DND-41 (cell line): Measurements from ENCODE around the gene ADAM11.

Experiments used
- EZH2 ChIP-seq: IDR thresholded peaks from 3 replicates; pipeline ENCODE4 v1.6.1; 2012; ENCODE audit warnings: borderline replicate concordance, low read depth, mild to moderate bottlenecking, moderate library complexity, low read length, inconsistent platforms; ENCODE audit not compliant: severe bottlenecking
- TF ChIP-seq, protein P1 (sequence below): IDR thresholded peaks from 2 replicates; pipeline ENCODE4 v1.5.1; 2012; ENCODE audit warnings: borderline replicate concordance, low read length, moderate library complexity, mild to moderate bottlenecking; ENCODE audit not compliant: poor library complexity, severe bottlenecking; ENCODE audit errors: extremely low read depth

DNA sequence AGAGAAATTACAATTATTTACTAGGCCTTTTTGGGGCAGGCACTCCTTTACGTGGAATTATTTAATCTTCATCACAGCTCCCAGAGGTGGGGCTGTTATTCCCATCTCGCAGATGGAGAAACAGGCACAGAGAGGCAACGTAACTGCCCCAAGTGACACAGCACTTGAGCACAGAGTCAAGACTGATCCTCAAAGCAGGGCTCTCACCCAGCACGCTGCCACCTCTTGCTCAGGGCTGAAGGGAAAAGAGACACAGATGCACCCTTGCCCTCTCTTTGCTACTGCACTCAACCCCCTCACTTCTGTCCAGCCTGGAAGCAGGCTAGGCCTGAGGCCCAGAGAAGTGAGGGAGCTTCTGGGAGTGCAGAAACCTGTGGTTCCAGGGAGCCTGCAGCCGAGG lies 4.4 kb downstream of the ADAM11 start:
- TF ChIP-seq, protein P1, sequence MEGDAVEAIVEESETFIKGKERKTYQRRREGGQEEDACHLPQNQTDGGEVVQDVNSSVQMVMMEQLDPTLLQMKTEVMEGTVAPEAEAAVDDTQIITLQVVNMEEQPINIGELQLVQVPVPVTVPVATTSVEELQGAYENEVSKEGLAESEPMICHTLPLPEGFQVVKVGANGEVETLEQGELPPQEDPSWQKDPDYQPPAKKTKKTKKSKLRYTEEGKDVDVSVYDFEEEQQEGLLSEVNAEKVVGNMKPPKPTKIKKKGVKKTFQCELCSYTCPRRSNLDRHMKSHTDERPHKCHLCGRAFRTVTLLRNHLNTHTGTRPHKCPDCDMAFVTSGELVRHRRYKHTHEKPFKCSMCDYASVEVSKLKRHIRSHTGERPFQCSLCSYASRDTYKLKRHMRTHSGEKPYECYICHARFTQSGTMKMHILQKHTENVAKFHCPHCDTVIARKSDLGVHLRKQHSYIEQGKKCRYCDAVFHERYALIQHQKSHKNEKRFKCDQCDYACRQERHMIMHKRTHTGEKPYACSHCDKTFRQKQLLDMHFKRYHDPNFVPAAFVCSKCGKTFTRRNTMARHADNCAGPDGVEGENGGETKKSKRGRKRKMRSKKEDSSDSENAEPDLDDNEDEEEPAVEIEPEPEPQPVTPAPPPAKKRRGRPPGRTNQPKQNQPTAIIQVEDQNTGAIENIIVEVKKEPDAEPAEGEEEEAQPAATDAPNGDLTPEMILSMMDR = no peak
- TF ChIP-seq EZH2 = no peak
